Nephron (organoid): ENCODE data around the gene RPS16.

Experiments used
- H3K27ac Mint-ChIP-seq, 3 experiments: 2 replicates each; pipeline ENCODE4 v1.8.0; 2020; ENCODE audit warnings: mixed read lengths in 3 of 3, mild to moderate bottlenecking in 2 of 3, moderate library complexity in 1 of 3
- H3K27me3 Mint-ChIP-seq: 2 replicates; pipeline ENCODE4 v1.8.0; 2021; ENCODE audit warnings: low read depth, mild to moderate bottlenecking, moderate library complexity, mixed read lengths
- H3K36me3 Mint-ChIP-seq: 2 replicates; pipeline ENCODE4 v1.8.0; 2020; ENCODE audit warnings: low read depth, mixed read lengths
- H3K4me1 Mint-ChIP-seq: 2 replicates; pipeline ENCODE4 v1.8.0; 2020; ENCODE audit warnings: mixed read lengths
- H3K4me3 Mint-ChIP-seq, 3 experiments: 2 replicates each; pipeline ENCODE4 v1.8.0; 2020; ENCODE audit warnings: mild to moderate bottlenecking in 3 of 3, mixed read lengths in 3 of 3, moderate library complexity in 2 of 3
- H3K9me3 Mint-ChIP-seq: 2 replicates; pipeline ENCODE4 v1.8.0; 2020; ENCODE audit warnings: mixed read lengths
- CTCF ChIP-seq, 3 experiments: fragments of 200-600 bp; sonication (generic); IDR thresholded peaks; one replicate each; pipeline ENCODE4 v1.5.0; 2021; ENCODE audit warnings: antibody characterized with exemption in 3 of 3; ENCODE audit not compliant: unreplicated experiment in 3 of 3

RPS16 gene

GRCh38 chr19:39413272-39413910 lies 22.4 kb downstream of the RPS16 start:
- Mint-ChIP-seq H3K4me3 (peak overlapping the region; percentile 97 to 99 (median 97)), H3K9me3 (no peaks in the 10 kb centered on the region), H3K36me3 (peaks cover 26% of the 10 kb centered on the region), H3K4me1 (peaks cover 36% of the 10 kb centered on the region), H3K27me3 (peaks cover 5% of the 10 kb centered on the region), H3K27ac (peak overlapping the region; percentile 93 to 98 (median 94))
- no peak for TF ChIP-seq CTCF (IDR thresholded peaks at IDR 0.05; ENCODE audit: unreplicated experiment in 3 of 3)

GRCh38 chr19:39412867-39413271 lies 22.9 kb downstream of the RPS16 start:
- Mint-ChIP-seq H3K27ac (peak overlapping the region; percentile 90 to 98 (median 91)), H3K9me3 (no peaks in the 10 kb centered on the region), H3K27me3 (peaks cover 5% of the 10 kb centered on the region), H3K4me3 (peak overlapping the region; percentile 97 to 99 (median 97)), H3K4me1 (peaks cover 36% of the 10 kb centered on the region), H3K36me3 (peaks cover 22% of the 10 kb centered on the region)
- TF ChIP-seq CTCF (IDR thresholded peaks at IDR 0.05; ENCODE audit: unreplicated experiment in 3 of 3), result peak in 2 of 3 experiments; percentile 47 to 84

GRCh38 chr19:39412100-39412866 lies 23.5 kb downstream of the RPS16 start, which contains the start of gene PLEKHG2:
Gene PLEKHG2, plus strand, starts transcription at chr19:39412669. Its CDS starts 1,418 bp downstream, at chr19:39414087.
- peak in 2 of 3 experiments; percentile 85 to 96 for TF ChIP-seq CTCF (IDR thresholded peaks at IDR 0.05; ENCODE audit: unreplicated experiment in 3 of 3)
- no peaks in the 10 kb centered on the region for H3K9me3 Mint-ChIP-seq
- peak within 1 kb of the TSS; percentile 93 to 98 (median 96) for H3K27ac Mint-ChIP-seq
- H3K4me1 Mint-ChIP-seq, result peaks cover 36% of the 10 kb centered on the region
- peaks cover 5% of the 10 kb centered on the region for H3K27me3 Mint-ChIP-seq
- H3K36me3 Mint-ChIP-seq, result peaks cover 16% of the 10 kb centered on the region
- peak within 1 kb of the TSS; percentile 97 to 99 (median 97) for H3K4me3 Mint-ChIP-seq

- H3K4me1 Mint-ChIP-seq, result peaks cover 36% of the 10 kb centered on the region
- peaks cover 14% of the 10 kb centered on the region for H3K36me3 Mint-ChIP-seq
- peak overlapping the region; percentile 97 to 99 (median 97) for H3K4me3 Mint-ChIP-seq
- no peaks in the 10 kb centered on the region for H3K9me3 Mint-ChIP-seq
- TF ChIP-seq CTCF (IDR thresholded peaks at IDR 0.05; ENCODE audit: unreplicated experiment in 3 of 3), result peak; percentile 96 to 98 (median 97)
- H3K27me3 Mint-ChIP-seq, result peaks cover 5% of the 10 kb centered on the region
- H3K27ac Mint-ChIP-seq, result peak overlapping the region; percentile 91 to 98 (median 96)
Observed at GRCh38 chr19:39411832-39412099, 24.0 kb downstream of the RPS16 start.

- H3K9me3 Mint-ChIP-seq, result no peaks in the 10 kb centered on the region
- H3K36me3 Mint-ChIP-seq, result peaks cover 14% of the 10 kb centered on the region
- peak overlapping the region; percentile 91 to 98 (median 96) for H3K27ac Mint-ChIP-seq
- H3K27me3 Mint-ChIP-seq, result peaks cover 5% of the 10 kb centered on the region
- peaks cover 38% of the 10 kb centered on the region for H3K4me1 Mint-ChIP-seq
- H3K4me3 Mint-ChIP-seq, result peak overlapping the region; percentile 97 to 99 (median 97)
- no peak for TF ChIP-seq CTCF (IDR thresholded peaks at IDR 0.05; ENCODE audit: unreplicated experiment in 3 of 3)
Observed at GRCh38 chr19:39411081-39411831, 24.5 kb downstream of the RPS16 start.
